Caco-2 (cell line): ENCODE results near the gene CLMN. TPM values are rescaled to one million over a fixed set of nuclear protein-coding genes. Genes with fewer than 3 reads are reported as not detected.

Experiments
- BruUV-seq: library from RNA; stranded (reverse); fragments of 400-500 nt; replicated peaks from 2 replicates; lab custom pipeline; 2021; lab: Mats Ljungman, UMichigan
- CTCF ChIA-PET: fragments of 300-600 bp; sonication (Branson Sonifier 250); formaldehyde crosslinking; loops from one replicate; lab custom pipeline; 2022; ENCODE audit warnings: antibody characterized with exemption; lab: Charles Lee
- POLR2A ChIA-PET: fragments of 300-600 bp; sonication (Branson Sonifier 250); formaldehyde crosslinking; loops from one replicate; lab custom pipeline; 2022; ENCODE audit warnings: antibody characterized with exemption; lab: Charles Lee
- DNase-seq, 2 experiments: peaks; one replicate each; pipeline versions ENCODE4 v3.0.0 to v3.0.0-alpha.2; 2020 to 2022
- H3K27me3 ChIP-seq: replicated peaks from 2 replicates; pipeline ENCODE4 v1.6.0; 2011; ENCODE audit warnings: low read length; ENCODE audit not compliant: control insufficient read depth, insufficient read depth
- H3K36me3 ChIP-seq: 2 replicates; pipeline ENCODE4 v1.5.1; 2011; ENCODE audit warnings: low read length; ENCODE audit not compliant: control insufficient read depth, insufficient read depth
- H3K4me1 ChIP-seq: fragments of 250-450 bp; sonication (Bioruptor Pico); 2 replicates; pipeline ENCODE4 v1.5.1; 2020; ENCODE audit warnings: mild to moderate bottlenecking
- H3K4me3 ChIP-seq: 2 replicates; pipeline ENCODE4 v1.5.1; 2011; ENCODE audit warnings: low read depth, mild to moderate bottlenecking, control low read depth, low read length
- H3K9me3 ChIP-seq: fragments of 250-450 bp; sonication (Bioruptor Pico); 2 replicates; pipeline ENCODE4 v1.5.1; 2020; ENCODE audit warnings: mild to moderate bottlenecking, moderate library complexity
- H3K27ac Mint-ChIP-seq: one replicate; pipeline ENCODE4 v1.8.0; 2022; ENCODE audit warnings: mixed read lengths; ENCODE audit not compliant: unreplicated experiment
- H3K27me3 Mint-ChIP-seq: one replicate; pipeline ENCODE4 v1.8.0; 2022; ENCODE audit warnings: mixed read lengths; ENCODE audit not compliant: insufficient read depth, unreplicated experiment
- H3K36me3 Mint-ChIP-seq: one replicate; pipeline ENCODE4 v1.8.0; 2022; ENCODE audit warnings: mild to moderate bottlenecking, mixed read lengths; ENCODE audit not compliant: insufficient read depth, unreplicated experiment
- H3K4me1 Mint-ChIP-seq: one replicate; pipeline ENCODE4 v1.8.0; 2022; ENCODE audit warnings: low read depth, mixed read lengths; ENCODE audit not compliant: unreplicated experiment
- H3K4me3 Mint-ChIP-seq: one replicate; pipeline ENCODE4 v1.8.0; 2022; ENCODE audit warnings: mild to moderate bottlenecking, moderate library complexity, mixed read lengths; ENCODE audit not compliant: unreplicated experiment
- H3K9me3 Mint-ChIP-seq: one replicate; pipeline ENCODE4 v1.8.0; 2022; ENCODE audit warnings: mixed read lengths; ENCODE audit not compliant: unreplicated experiment
- CTCF ChIP-seq, 2 experiments: fragments of 200-600 bp in 1 of 2; IDR thresholded peaks; 1 replicate in 1 of 2; 2 replicates in 1 of 2; pipeline versions ENCODE4 v1.5.1 to v1.8.0; 2011 to 2022; ENCODE audit warnings: antibody characterized with exemption in 1 of 2, control low read depth in 1 of 2, inconsistent platforms in 1 of 2, low read depth in 1 of 2, low read length in 1 of 2, mild to moderate bottlenecking in 1 of 2, moderate library complexity in 1 of 2; ENCODE audit not compliant: insufficient read depth in 1 of 2, severe bottlenecking in 1 of 2, unreplicated experiment in 1 of 2
- intact Hi-C: fragments of 100-400 bp; cut with micrococcal nuclease; formaldehyde crosslinking; loops from one replicate; pipeline ENCODE4 v1.10.0; 2022; ENCODE audit not compliant: unreplicated experiment
- total RNA-seq: library from RNA; stranded (reverse); gene quantifications from 2 replicates; pipeline ENCODE4 v1.2.3, GENCODE V29; 2022

The CLMN gene
- total RNA-seq, 1 experiment from 2014 or later = 6.7 TPM

- CTCF ChIA-PET = no interaction called here
- Mint-ChIP-seq H3K4me3 (no peak overlapping the region), H3K27me3 (no peaks in the 10 kb centered on the region), H3K36me3 (no peaks in the 10 kb centered on the region), H3K9me3 (no peaks in the 10 kb centered on the region), H3K4me1 (peaks cover 10% of the 10 kb centered on the region), H3K27ac (no peak overlapping the region)
- no peak overlapping the region for H3K4me3 ChIP-seq
- POLR2A ChIA-PET = interaction anchor here (0.6 kb wide), 1 partner anchor 349 kb away, joined by 3 read pairs; no protein-coding TSS in a partner anchor
- H3K4me1 ChIP-seq = no peaks in the 10 kb centered on the region; the same call in 1 of the 2 replicates
- no TSS peak for BruUV-seq
- no peaks in the 10 kb centered on the region for H3K27me3 ChIP-seq
- no peaks in the 10 kb centered on the region for H3K9me3 ChIP-seq
- no peaks in the 10 kb centered on the region for H3K36me3 ChIP-seq
- TF ChIP-seq CTCF (IDR thresholded peaks at IDR 0.05; ENCODE audit: insufficient read depth in 1 of 2, low read depth in 1 of 2, low read length in 1 of 2, severe bottlenecking in 1 of 2, unreplicated experiment in 1 of 2) = no peak
- DNase-seq = no peak
- intact Hi-C loops = no loop called here
Observed at GRCh38 chr14:95174184-95174792, 145.4 kb downstream of the CLMN start.

GRCh38 chr14:95173518-95173917 is 146.2 kb downstream of the CLMN start:
- POLR2A ChIA-PET = no interaction called here
- Histone ChIP-seq H3K4me1 (no peaks in the 10 kb centered on the region; the same call in 1 of the 2 replicates), H3K27me3 (no peaks in the 10 kb centered on the region), H3K9me3 (no peaks in the 10 kb centered on the region), H3K36me3 (no peaks in the 10 kb centered on the region), H3K4me3 (no peak overlapping the region)
- no peak for DNase-seq
- CTCF ChIA-PET = no interaction called here
- H3K27ac Mint-ChIP-seq = no peak overlapping the region
- H3K27me3 Mint-ChIP-seq = no peaks in the 10 kb centered on the region
- no peaks in the 10 kb centered on the region for H3K9me3 Mint-ChIP-seq
- no peaks in the 10 kb centered on the region for H3K36me3 Mint-ChIP-seq
- H3K4me1 Mint-ChIP-seq = peaks cover 10% of the 10 kb centered on the region
- intact Hi-C loops = no loop called here
- no peak overlapping the region for H3K4me3 Mint-ChIP-seq
- no peak for TF ChIP-seq CTCF (IDR thresholded peaks at IDR 0.05; ENCODE audit: insufficient read depth in 1 of 2, low read depth in 1 of 2, low read length in 1 of 2, severe bottlenecking in 1 of 2, unreplicated experiment in 1 of 2)
- no TSS peak for BruUV-seq

GRCh38 chr14:95167177-95167576 is 152.5 kb downstream of the CLMN start:
- no peaks in the 10 kb centered on the region for H3K9me3 ChIP-seq
- intact Hi-C loops = no loop called here
- DNase-seq = no peak
- Mint-ChIP-seq H3K36me3 (no peaks in the 10 kb centered on the region), H3K9me3 (peaks cover 19% of the 10 kb centered on the region), H3K27me3 (no peaks in the 10 kb centered on the region), H3K4me3 (no peak overlapping the region), H3K4me1 (no peaks in the 10 kb centered on the region), H3K27ac (no peak overlapping the region)
- H3K27me3 ChIP-seq = no peaks in the 10 kb centered on the region
- peaks cover 5% of the 10 kb centered on the region; the same call in 1 of the 2 replicates for H3K4me1 ChIP-seq
- no TSS peak for BruUV-seq
- no peaks in the 10 kb centered on the region for H3K36me3 ChIP-seq
- TF ChIP-seq CTCF (IDR thresholded peaks at IDR 0.05; ENCODE audit: insufficient read depth in 1 of 2, low read depth in 1 of 2, low read length in 1 of 2, severe bottlenecking in 1 of 2, unreplicated experiment in 1 of 2) = no peak
- ChIA-PET POLR2A (no interaction called here), CTCF (no interaction called here)
- no peak overlapping the region for H3K4me3 ChIP-seq
